Epithelial cell of proximal tubule (primary cell): Measurements from ENCODE around the gene SORL1. TPM values are rescaled to one million over a fixed set of nuclear protein-coding genes. Genes with fewer than 3 reads are reported as not detected.

Experiments used
- DNase-seq: peaks from one replicate; pipeline ENCODE4 v3.0.0-alpha.2; 2011; ENCODE audit warnings: low read depth
- H3K4me3 ChIP-seq: 2 replicates; pipeline ENCODE4 v1.5.1; 2011; ENCODE audit warnings: low read depth, mild to moderate bottlenecking, low read length
- CTCF ChIP-seq: conservative IDR thresholded peaks from 2 replicates; pipeline ENCODE4 v1.5.1; 2012; ENCODE audit warnings: low read depth, mild to moderate bottlenecking, low read length
- total RNA-seq: library from RNA; depleted of rRNA; stranded (reverse); fragments of >200 nt; gene quantifications from 2 replicates; pipeline ENCODE4 v1.2.3, GENCODE V29; 2015

The SORL1 gene
- total RNA-seq, 1 donor from 2014 or later: 7.8 TPM

- no peak for DNase-seq
- no peak overlapping the region for H3K4me3 ChIP-seq
- TF ChIP-seq CTCF: no peak
These were observed 107.6 kb downstream of the SORL1 start for GRCh38 chr11:121559606-121560200.

GRCh38 chr11:121560236-121560635, 108.1 kb downstream of the SORL1 start:
- TF ChIP-seq CTCF: no peak
- DNase-seq: no peak

GRCh38 chr11:121561240-121561639, 109.1 kb downstream of the SORL1 start:
- DNase-seq: no peak
- H3K4me3 ChIP-seq: no peak overlapping the region
- TF ChIP-seq CTCF: no peak

More at GRCh38 chr11:121560236-121560635, 108.1 kb downstream of the SORL1 start:
- no peak overlapping the region for H3K4me3 ChIP-seq

DNA sequence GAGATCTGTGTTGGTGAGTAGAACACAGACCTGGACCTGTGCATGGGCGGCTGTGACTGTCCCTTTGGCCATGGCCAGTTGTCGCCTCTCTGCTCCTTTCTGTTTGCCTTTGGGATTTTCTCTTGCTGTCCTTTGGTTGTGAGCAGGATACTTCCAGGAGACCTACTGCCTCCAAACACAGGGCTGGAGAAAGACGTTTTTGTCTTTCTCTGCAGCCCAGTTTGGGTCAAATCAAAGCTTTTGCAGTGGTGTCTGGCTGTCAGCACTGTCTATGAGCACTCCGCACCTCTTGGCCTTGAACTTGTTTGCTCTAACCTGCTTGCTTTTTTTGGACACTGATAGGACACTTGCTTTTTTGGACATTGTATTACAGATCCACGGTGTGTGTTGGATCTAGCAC, 109.6 kb downstream of the SORL1 start:
- no peak overlapping the region for H3K4me3 ChIP-seq
- no peak for TF ChIP-seq CTCF
- DNase-seq: no peak

GRCh38 chr11:121563003-121563402, 110.9 kb downstream of the SORL1 start:
- TF ChIP-seq CTCF: no peak
- DNase-seq: no peak
- H3K4me3 ChIP-seq: no peak overlapping the region

GRCh38 chr11:121563900-121564822, 112.0 kb downstream of the SORL1 start:
- no peak overlapping the region for H3K4me3 ChIP-seq
- TF ChIP-seq CTCF: no peak
- DNase-seq: no peak
